ENCODE results near the gene PLSCR4. TPM values are rescaled to one million over a fixed set of nuclear protein-coding genes. Genes with fewer than 3 reads are reported as not detected.

Gene PLSCR4
- total RNA-seq, 1 donor from 2014 or later = 1.1 TPM

- FAIRE-seq (no peak), DNase-seq (ENCODE audit: low read depth) (no peak)
- Histone ChIP-seq H3K9me3 (ENCODE audit: insufficient read depth, low read depth, low read length) (no peaks in the 10 kb centered on the region), H3K36me3 (ENCODE audit: insufficient read depth, low read length) (no peaks in the 10 kb centered on the region), H2AFZ (ENCODE audit: low read depth, low read length) (no peak overlapping the region), H3K27me3 (ENCODE audit: insufficient read depth, low read length) (no peaks in the 10 kb centered on the region), H3K4me3 (ENCODE audit: insufficient read depth, low read depth, low read length) (peak overlapping the region; percentile 98), H3K9ac (ENCODE audit: low read length) (peak overlapping the region; percentile 93), H3K4me1 (ENCODE audit: insufficient read depth, low read length) (peaks cover 37% of the 10 kb centered on the region), H3K79me2 (ENCODE audit: insufficient read depth, low read length) (peaks cover 74% of the 10 kb centered on the region), H3K4me2 (ENCODE audit: low read length) (peak overlapping the region; percentile 94), H3K27ac (ENCODE audit: low read depth, low read length) (peak overlapping the region; percentile 87), H4K20me1 (ENCODE audit: insufficient read depth, low read length) (peaks cover 53% of the 10 kb centered on the region)
- TF ChIP-seq EZH2 (IDR thresholded peaks at IDR 0.05; ENCODE audit: insufficient read depth, low read length) (no peak), CTCF (IDR thresholded peaks at IDR 0.05; ENCODE audit: insufficient read depth, low read depth, low read length) (no peak)
- Mint-ChIP-seq H3K36me3 (ENCODE audit: low read depth, unreplicated experiment) (no peaks in the 10 kb centered on the region), H3K4me1 (ENCODE audit: low read depth, unreplicated experiment) (peaks cover 26% of the 10 kb centered on the region), H3K4me3 (ENCODE audit: unreplicated experiment) (peak overlapping the region; percentile 98), H3K27me3 (ENCODE audit: low read depth, unreplicated experiment) (no peaks in the 10 kb centered on the region), H3K27ac (ENCODE audit: unreplicated experiment) (peak overlapping the region; percentile 94), H3K9me3 (ENCODE audit: unreplicated experiment) (no peaks in the 10 kb centered on the region)
Measured at GRCh38 chr3:146159616-146160320, 91.1 kb downstream of the PLSCR4 start.

- Histone ChIP-seq H3K9ac (ENCODE audit: low read length) (peak overlapping the region; percentile 93), H4K20me1 (ENCODE audit: insufficient read depth, low read length) (peaks cover 58% of the 10 kb centered on the region), H3K9me3 (ENCODE audit: insufficient read depth, low read depth, low read length) (no peaks in the 10 kb centered on the region), H3K36me3 (ENCODE audit: insufficient read depth, low read length) (no peaks in the 10 kb centered on the region), H3K27me3 (ENCODE audit: insufficient read depth, low read length) (no peaks in the 10 kb centered on the region), H3K27ac (ENCODE audit: low read depth, low read length) (peak overlapping the region; percentile 87), H3K4me1 (ENCODE audit: insufficient read depth, low read length) (peaks cover 30% of the 10 kb centered on the region), H3K4me3 (ENCODE audit: insufficient read depth, low read depth, low read length) (peak overlapping the region; percentile 98), H2AFZ (ENCODE audit: low read depth, low read length) (no peak overlapping the region), H3K79me2 (ENCODE audit: insufficient read depth, low read length) (peaks cover 81% of the 10 kb centered on the region), H3K4me2 (ENCODE audit: low read length) (peak overlapping the region; percentile 94)
- Mint-ChIP-seq H3K27ac (ENCODE audit: unreplicated experiment) (peak overlapping the region; percentile 94), H3K4me3 (ENCODE audit: unreplicated experiment) (peak overlapping the region; percentile 98), H3K27me3 (ENCODE audit: low read depth, unreplicated experiment) (no peaks in the 10 kb centered on the region), H3K36me3 (ENCODE audit: low read depth, unreplicated experiment) (no peaks in the 10 kb centered on the region), H3K4me1 (ENCODE audit: low read depth, unreplicated experiment) (peaks cover 26% of the 10 kb centered on the region), H3K9me3 (ENCODE audit: unreplicated experiment) (no peaks in the 10 kb centered on the region)
- FAIRE-seq (peak; percentile 45), DNase-seq (ENCODE audit: low read depth) (peak; percentile 64)
- no peak for TF ChIP-seq EZH2 (IDR thresholded peaks at IDR 0.05; ENCODE audit: insufficient read depth, low read length)
- TF ChIP-seq CTCF (IDR thresholded peaks at IDR 0.05; ENCODE audit: insufficient read depth, low read depth, low read length) = no peak
Measured at GRCh38 chr3:146159037-146159436, 91.9 kb downstream of the PLSCR4 start.

Data from astrocyte (in vitro differentiated cells and primary cell).